GM21360 (cell line): ENCODE data around the gene IGFBP4.
"Not testable (repeated sequence)": the region's sequence is repeated elsewhere in the genome, so short reads cannot be mapped to it uniquely, and the experiment has no call there.

ENCODE experiments used
- ATAC-seq: cut with Tn5 transposase; IDR thresholded peaks from one replicate; pipeline ENCODE4 v1.9.1; 2021; ENCODE audit warnings: mild to moderate bottlenecking, moderate library complexity; ENCODE audit not compliant: unreplicated experiment

IGFBP4 gene

DNA sequence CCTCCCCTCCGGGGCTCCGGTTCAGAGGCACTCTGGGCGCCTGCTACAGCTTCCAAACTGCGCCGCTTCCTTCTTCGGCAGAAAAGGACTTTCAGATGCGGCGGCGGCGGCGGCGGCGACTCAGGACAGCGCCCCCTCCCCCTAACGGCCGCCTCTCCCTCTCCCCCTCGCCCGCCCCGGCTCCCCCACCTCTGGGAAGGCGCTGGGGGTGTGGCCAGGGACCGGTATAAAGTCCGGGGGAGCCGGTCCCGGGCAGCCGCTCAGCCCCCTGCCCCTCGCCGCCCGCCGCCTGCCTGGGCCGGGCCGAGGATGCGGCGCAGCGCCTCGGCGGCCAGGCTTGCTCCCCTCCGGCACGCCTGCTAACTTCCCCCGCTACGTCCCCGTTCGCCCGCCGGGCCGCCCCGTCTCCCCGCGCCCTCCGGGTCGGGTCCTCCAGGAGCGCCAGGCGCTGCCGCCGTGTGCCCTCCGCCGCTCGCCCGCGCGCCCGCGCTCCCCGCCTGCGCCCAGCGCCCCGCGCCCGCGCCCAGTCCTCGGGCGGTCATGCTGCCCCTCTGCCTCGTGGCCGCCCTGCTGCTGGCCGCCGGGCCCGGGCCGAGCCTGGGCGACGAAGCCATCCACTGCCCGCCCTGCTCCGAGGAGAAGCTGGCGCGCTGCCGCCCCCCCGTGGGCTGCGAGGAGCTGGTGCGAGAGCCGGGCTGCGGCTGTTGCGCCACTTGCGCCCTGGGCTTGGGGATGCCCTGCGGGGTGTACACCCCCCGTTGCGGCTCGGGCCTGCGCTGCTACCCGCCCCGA lies at the start of gene IGFBP4:
IGFBP4 (plus strand) TSS at position 255 of the 792 bp plus-strand sequence; CDS start at position 541, 286 bp downstream.
- ATAC-seq = no peak

GRCh38 chr17:40399185-40399584 lies 44.1 kb upstream of the IGFBP4 start:
- no peak for ATAC-seq

DNA sequence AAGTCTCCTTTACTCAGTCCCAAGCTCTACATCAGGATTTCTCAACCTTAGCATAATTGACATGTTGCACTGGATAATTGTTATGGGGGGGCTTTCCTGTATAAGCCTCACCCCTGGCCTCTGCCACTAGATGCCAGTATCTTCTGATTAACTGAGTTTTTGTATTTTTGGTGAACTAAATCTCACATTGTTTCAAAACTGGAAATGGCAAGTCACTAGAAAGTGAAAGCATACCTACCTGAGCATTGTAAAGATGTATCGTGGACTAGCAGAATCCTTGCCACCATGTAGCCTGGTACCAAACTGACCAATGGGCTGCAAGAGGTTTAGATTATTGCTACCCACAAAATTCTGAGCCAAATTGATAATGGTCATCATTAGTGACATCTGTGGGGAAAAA lies 40.6 kb upstream of the IGFBP4 start:
- ATAC-seq = no peak

- ATAC-seq = no peak
Measured at GRCh38 chr17:40404003-40404402, 39.2 kb upstream of the IGFBP4 start.

DNA sequence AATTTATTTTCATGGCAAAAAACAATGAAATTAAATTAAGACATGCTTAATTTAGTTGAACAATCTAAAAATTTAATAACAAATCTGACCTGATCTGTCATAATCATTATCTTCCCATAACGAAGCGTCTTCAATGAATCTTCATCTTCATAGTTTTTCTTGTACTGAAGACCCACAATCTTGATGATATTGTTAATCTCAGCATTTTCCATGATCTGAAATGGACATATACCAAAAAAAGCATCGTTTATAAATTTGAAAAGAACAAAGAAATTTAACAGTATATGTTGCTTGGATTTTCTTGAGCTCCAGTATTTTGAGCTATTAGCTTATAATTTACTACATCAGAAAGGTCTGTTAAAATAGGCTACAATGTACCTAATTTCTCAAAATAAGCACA lies 35.8 kb upstream of the IGFBP4 start:
- no peak for ATAC-seq

- ATAC-seq = not testable (repeated sequence)
Measured at GRCh38 chr17:40409540-40409939, 33.7 kb upstream of the IGFBP4 start.

DNA sequence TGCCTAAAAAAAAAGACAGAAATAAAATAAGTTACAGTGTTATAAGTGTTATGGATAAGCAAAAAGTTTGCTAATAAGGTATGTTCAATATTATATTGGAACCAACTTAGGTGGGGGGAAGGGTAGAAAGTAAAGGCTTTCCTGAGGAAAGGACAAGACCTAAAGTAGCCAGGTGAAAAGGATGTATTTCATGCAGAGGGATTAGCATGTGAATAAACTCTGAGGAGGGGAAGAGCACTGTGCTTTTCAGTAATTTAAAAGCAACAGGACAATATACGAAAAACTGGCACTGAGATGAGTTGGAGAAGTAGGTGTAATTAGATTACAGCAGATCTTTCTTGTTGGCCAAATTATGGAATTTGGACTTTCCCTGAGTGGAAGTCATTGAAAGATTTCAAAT lies 33.2 kb upstream of the IGFBP4 start:
- ATAC-seq = no peak

DNA sequence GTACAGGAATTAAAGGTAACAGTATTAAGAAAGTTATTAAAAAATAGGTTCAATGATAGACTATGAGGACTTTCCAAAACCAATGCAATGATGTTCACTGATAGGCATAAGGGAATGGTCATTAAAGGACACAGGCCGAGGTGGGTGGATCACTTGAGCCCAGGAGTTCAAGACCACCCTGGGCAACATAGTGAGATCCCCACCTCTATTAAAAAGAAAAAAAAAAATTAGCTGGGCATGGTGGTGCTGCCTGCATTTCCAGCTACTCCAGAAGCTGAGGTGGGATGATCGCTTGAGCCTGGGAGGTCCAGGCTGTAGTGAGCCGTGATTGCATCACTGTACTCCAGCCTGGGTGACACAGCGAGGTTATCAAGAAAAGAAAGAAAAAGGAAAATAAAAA lies 31.4 kb upstream of the IGFBP4 start:
- ATAC-seq = no peak

DNA sequence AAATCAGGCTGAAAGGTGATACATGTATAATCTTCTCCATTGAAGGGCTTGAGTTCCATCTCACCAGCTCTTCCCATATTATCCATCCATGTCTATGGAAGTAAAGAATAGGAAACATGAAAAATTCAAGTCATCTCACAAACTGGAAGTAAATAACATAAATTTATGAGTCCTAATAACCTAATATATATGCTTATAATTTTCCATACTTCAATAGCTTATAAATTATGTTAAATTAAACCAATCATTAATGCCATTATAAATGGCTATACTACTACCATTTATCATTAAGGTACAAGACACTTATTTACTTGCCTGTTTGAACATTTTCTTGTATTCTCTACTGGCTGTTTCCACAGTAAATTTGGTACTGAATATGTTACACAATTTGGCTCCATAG lies 30.4 kb upstream of the IGFBP4 start:
- no peak for ATAC-seq

- ATAC-seq = not testable (repeated sequence)
Measured at GRCh38 chr17:40414312-40414711, 28.9 kb upstream of the IGFBP4 start.

- no peak for ATAC-seq
Measured at GRCh38 chr17:40415390-40415789, 27.9 kb upstream of the IGFBP4 start.

- no peak for ATAC-seq
Measured at GRCh38 chr17:40416671-40417070, 26.6 kb upstream of the IGFBP4 start.

DNA sequence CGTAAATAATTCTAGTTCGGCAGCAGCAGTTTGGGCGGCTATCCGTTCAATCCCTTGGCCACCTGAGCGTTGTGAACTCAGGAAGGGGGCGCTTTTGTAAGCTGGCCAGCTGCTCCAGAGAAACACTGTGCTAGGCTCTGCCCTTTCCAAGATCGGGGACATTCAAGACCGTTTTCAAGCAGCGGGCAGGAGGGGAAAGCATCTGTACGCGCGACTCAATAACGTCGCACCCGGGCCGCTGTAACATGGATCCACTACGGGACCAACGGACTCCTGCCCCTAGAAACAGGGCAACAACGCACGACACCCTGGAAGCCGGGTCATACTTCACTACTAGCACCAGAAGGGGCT lies 26.0 kb upstream of the IGFBP4 start:
- no peak for ATAC-seq

DNA sequence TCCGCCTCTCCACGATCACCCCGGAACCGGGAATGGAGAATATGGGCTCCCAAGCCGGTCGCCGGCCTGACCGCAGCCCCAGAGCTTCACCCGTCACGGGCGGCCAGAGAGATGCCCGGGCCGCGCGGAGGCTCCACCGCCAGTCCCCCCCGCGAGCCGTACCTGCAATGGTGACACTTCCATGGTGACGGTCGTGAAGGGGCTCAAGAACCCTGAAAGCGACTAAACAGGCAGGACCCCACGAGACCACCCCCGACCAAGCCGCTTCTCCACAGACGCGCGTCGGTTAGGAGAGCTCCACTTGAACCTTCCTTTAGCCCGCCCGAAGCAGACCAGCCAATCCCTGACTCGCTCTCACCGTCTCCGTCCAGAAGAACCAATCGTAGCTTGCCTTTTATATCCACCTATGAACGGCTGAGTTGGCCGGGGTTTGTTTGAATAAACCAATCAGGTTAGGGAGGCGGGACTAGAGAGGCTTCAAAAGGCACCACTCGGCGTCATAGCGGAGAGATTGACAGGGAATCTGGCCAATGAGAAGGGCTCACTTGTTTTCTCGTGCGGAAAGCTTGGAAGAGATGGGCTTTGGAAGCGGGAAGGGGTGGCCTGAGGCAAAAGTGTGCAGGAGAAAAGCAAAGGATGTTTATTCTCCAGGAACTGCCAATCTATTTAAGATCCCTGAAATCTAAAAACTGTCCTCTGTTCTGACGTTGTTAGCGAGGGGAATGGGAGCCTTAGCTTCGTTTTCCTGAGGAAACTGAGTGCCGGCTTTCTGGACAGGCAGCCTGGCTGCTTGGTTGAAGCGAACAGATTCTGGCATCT lies 25.4 kb upstream of the IGFBP4 start, which contains the start of gene TOP2A:
TOP2A (minus strand) TSS at position 288 of the 819 bp plus-strand sequence; CDS start at position 183, 105 bp downstream.
- peak; percentile 94 for ATAC-seq

DNA sequence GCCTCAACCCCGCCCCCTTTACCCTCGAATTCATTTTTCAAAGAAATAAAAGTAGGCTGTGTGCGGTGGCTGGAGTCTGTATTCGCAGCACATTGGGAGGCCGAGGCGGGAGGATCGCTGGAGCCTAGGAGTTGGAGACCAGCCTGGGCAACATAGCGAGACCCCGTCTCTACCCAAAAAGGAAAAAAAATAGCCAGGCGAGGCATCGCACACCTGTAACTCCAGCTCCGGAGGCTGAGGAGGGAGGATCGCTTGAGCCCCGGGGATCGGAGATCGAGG lies 24.9 kb upstream of the IGFBP4 start:
- ATAC-seq = no peak

DNA sequence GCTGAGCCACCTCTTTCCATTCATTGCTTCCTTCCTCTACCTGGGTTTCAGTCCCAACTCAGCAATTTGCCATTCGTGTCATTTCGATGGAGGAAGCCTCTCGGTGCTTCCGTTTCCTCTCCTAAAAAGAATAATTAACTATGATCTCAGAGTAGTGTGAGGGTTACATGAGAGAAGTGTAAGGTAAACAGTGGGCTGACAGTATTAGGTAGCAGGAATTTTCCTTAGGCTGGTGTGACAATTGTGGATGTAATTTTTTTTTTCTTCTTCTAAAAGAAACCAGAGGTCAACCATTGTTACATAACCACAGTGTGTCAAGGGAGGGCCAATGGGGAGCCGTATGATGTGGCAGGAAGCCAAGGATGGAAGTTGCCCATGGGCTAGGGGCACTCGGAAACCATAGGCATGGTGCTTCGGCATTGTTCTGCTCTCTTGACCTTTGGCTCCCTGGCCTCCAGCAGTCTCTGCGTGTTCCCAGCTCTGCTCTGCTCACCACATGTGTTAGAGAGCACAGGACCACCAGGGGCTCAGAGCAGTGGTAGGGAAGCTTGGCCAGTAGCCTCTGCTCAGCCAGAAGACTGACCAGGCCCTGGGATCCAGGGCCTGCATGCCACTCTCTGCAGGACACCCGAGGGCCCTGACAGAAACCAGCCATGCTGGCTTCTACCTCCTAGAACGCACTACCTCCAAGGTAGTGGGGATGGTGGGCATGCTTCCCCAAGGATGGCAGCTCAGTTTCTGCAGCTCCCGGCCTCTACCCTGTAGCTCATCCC lies 23.5 kb upstream of the IGFBP4 start:
- no peak for ATAC-seq

DNA sequence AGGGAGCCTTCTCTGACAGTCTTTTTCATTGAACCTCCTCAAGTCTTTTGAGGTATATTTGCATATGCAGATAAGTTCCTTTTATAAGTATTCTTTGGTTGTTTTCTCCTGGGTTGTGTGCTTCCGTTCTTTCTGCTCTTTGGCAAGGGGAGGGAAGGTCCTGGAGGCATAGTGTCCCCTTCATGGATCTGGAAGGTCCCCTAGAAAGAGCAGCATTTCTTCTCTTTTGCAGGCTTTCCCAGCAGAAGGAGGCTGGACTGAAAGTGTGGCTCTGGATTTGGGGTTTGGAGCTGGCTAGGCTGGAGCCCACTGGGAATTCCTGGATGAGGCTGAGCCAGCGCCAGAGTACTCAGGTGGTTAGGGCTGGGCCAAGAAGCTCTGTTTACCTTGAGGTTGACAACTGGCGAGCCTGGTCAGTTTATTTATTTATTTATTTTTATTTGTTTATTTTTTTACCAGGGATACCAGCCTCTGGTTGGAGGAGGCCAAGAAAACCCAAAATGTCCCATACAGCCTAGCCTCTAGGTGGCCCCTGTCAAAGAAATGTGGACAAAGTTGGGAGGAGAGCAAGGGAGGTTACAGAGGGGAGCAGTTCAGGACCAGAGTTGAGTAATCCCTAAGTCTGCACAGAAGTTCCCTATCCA lies 20.1 kb upstream of the IGFBP4 start:
- no peak for ATAC-seq

DNA sequence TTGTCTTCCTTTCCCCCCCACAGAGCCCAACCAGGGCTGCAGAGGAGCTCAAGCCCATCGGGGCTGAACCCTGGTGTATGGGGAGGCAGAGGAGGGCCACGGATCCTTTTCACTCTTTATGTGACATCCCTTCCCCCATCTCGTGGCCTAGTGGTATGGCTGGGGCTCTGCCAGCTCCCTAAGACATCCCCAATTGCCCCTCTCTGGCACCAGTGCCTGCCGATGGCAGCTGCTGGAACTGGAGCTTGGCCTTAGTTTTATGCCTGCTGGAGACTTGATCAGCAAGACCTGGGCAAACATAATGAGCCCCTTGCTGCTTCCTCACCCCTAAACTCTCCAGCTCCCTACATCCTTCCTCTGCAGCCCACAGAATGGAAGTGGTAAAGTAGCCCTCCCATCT lies 17.5 kb upstream of the IGFBP4 start:
- no peak for ATAC-seq

- ATAC-seq = no peak
Measured at GRCh38 chr17:40427002-40427491, 16.2 kb upstream of the IGFBP4 start.

GRCh38 chr17:40430272-40431230 lies 12.7 kb upstream of the IGFBP4 start:
- no peak for ATAC-seq
